ENCODE data around the gene CLCN3.

CLCN3 gene

DNA sequence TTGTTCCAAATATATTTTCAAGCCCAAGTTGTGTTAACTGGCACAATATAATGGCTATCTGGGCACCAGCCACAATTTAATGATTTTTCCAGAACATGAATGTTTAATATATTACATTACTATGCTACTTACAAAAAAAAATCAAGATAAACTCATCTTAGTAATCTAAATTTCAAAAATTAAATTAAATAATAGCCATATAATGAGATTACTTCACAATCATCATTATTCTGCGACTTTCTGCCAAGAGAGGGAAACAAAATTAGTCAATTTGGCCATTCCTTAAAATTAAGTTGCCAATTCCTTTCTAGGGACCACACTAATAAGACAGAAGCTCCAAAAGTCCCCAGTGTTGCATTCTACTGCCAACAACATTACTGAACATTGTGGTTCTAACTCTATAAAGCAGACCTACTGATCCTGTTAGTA, 15.5 kb upstream of the CLCN3 start:
- H2AFZ ChIP-seq (ENCODE audit: low read length): no peak overlapping the region
- peak overlapping the region; percentile 4 for H3K9ac ChIP-seq (ENCODE audit: low read depth, low read length, poor library complexity, severe bottlenecking)
- H3K4me3 ChIP-seq (ENCODE audit: low read length, poor library complexity, severe bottlenecking): peak overlapping the region; percentile 29
- no peak for TF ChIP-seq EZH2phosphoT487 (IDR thresholded peaks at IDR 0.05; ENCODE audit: borderline replicate concordance)
- no peaks in the 10 kb centered on the region for H3F3A ChIP-seq (ENCODE audit: low read depth)
- H3K9me3 ChIP-seq (ENCODE audit: insufficient read depth, low read depth, low read length): no peaks in the 10 kb centered on the region
- H3K27me3 ChIP-seq (ENCODE audit: insufficient read depth, low read length, poor library complexity, severe bottlenecking): no peaks in the 10 kb centered on the region
- H3K36me3 ChIP-seq (ENCODE audit: insufficient read depth, low read length): peaks cover 11% of the 10 kb centered on the region
- H3K9me2 ChIP-seq (replicated peaks; ENCODE audit: low read depth, low read length): no peaks in the 10 kb centered on the region
- peaks cover 30% of the 10 kb centered on the region for H3K79me2 ChIP-seq (ENCODE audit: insufficient read depth, low read length)
- peak overlapping the region; percentile 58 for H3K4me2 ChIP-seq (ENCODE audit: low read depth, low read length, poor library complexity, severe bottlenecking)
- H4K20me1 ChIP-seq (ENCODE audit: insufficient read depth, low read length, poor library complexity, severe bottlenecking): peaks cover 9% of the 10 kb centered on the region
- H3K4me1 ChIP-seq (ENCODE audit: insufficient read depth, low read length, poor library complexity, severe bottlenecking): peaks cover 34% of the 10 kb centered on the region

GRCh38 chr4:169611157-169611556, 9.2 kb upstream of the CLCN3 start:
- no peaks in the 10 kb centered on the region for H3F3A ChIP-seq (ENCODE audit: low read depth)
- peaks cover 13% of the 10 kb centered on the region for H4K20me1 ChIP-seq (ENCODE audit: insufficient read depth, low read length, poor library complexity, severe bottlenecking)
- H3K79me2 ChIP-seq (ENCODE audit: insufficient read depth, low read length): peaks cover 42% of the 10 kb centered on the region
- H3K4me3 ChIP-seq (ENCODE audit: low read length, poor library complexity, severe bottlenecking): peak overlapping the region; percentile 94
- H3K36me3 ChIP-seq (ENCODE audit: insufficient read depth, low read length): no peaks in the 10 kb centered on the region
- H3K4me1 ChIP-seq (ENCODE audit: insufficient read depth, low read length, poor library complexity, severe bottlenecking): peaks cover 33% of the 10 kb centered on the region
- peak overlapping the region; percentile 80 for H3K9ac ChIP-seq (ENCODE audit: low read depth, low read length, poor library complexity, severe bottlenecking)
- H3K4me2 ChIP-seq (ENCODE audit: low read depth, low read length, poor library complexity, severe bottlenecking): peak overlapping the region; percentile 98
- H2AFZ ChIP-seq (ENCODE audit: low read length): no peak overlapping the region
- H3K9me3 ChIP-seq (ENCODE audit: insufficient read depth, low read depth, low read length): no peaks in the 10 kb centered on the region
- H3K9me2 ChIP-seq (replicated peaks; ENCODE audit: low read depth, low read length): no peaks in the 10 kb centered on the region
- TF ChIP-seq EZH2phosphoT487 (IDR thresholded peaks at IDR 0.05; ENCODE audit: borderline replicate concordance) (no peak), CTCF (conservative IDR thresholded peaks at IDR 0.05; ENCODE audit: low read length) (no peak)
- H3K27me3 ChIP-seq (ENCODE audit: insufficient read depth, low read length, poor library complexity, severe bottlenecking): no peaks in the 10 kb centered on the region

DNA sequence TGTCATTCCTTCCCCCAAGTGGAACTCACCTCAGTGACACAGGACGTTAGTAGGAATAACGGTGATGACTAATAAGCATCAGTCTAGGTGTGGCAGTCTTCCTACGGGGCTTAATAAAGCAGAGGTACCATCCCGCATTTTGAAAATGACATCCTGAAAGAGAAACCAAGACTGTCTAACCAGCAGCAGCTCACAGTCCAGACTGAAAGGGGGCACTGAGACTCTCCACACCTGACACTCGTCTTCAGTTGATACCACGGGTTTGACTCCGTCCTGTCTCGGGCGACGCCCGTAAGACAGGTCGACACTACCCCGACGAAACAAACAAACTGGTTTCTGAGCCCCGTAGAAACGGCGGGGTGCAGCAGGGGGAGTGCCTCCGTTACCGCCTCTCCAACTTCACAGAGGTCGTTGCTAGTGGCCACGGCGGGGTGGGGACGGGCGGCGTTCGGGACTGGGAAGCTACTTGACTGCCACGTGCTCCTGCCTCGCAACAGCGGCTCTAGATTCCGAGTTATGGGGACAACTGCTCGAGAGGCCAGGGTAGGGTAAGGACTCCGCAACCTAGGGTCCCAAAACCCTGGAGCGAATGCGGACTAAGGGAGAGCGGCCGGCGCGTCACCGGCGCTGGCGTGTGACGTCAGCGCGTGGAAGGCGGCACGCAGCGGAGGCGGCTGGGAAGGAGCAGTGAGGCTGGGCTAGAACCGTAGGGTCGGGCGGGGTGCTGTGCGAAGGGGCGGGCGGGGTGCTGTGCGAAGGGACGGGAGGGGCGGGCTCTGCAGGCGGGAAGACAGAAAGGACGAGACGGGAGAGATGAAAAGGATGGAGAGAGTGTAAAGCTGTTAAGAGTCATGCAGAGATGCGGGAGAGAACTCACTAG, 8.1 kb upstream of the CLCN3 start, which contains the start of gene NEK1:
TSS of gene NEK1 (minus strand) at position 593 of the 880 bp plus-strand sequence. CDS start 9,953 bp downstream, outside the sequence.
- H3K4me1 ChIP-seq (ENCODE audit: insufficient read depth, low read length, poor library complexity, severe bottlenecking): peaks cover 24% of the 10 kb centered on the region
- peaks cover 13% of the 10 kb centered on the region for H4K20me1 ChIP-seq (ENCODE audit: insufficient read depth, low read length, poor library complexity, severe bottlenecking)
- H3K4me2 ChIP-seq (ENCODE audit: low read depth, low read length, poor library complexity, severe bottlenecking): peak within 1 kb of the TSS; percentile 98
- peak within 1 kb of the TSS; percentile 94 for H3K4me3 ChIP-seq (ENCODE audit: low read length, poor library complexity, severe bottlenecking)
- no peaks in the 10 kb centered on the region for H3F3A ChIP-seq (ENCODE audit: low read depth)
- H3K36me3 ChIP-seq (ENCODE audit: insufficient read depth, low read length): no peaks in the 10 kb centered on the region
- H3K9ac ChIP-seq (ENCODE audit: low read depth, low read length, poor library complexity, severe bottlenecking): peak within 1 kb of the TSS; percentile 80
- H3K27me3 ChIP-seq (ENCODE audit: insufficient read depth, low read length, poor library complexity, severe bottlenecking): no peaks in the 10 kb centered on the region
- H3K79me2 ChIP-seq (ENCODE audit: insufficient read depth, low read length): peaks cover 34% of the 10 kb centered on the region
- H2AFZ ChIP-seq (ENCODE audit: low read length): peak within 1 kb of the TSS; percentile 98
- H3K9me3 ChIP-seq (ENCODE audit: insufficient read depth, low read depth, low read length): no peaks in the 10 kb centered on the region
- TF ChIP-seq EZH2phosphoT487 (IDR thresholded peaks at IDR 0.05; ENCODE audit: borderline replicate concordance) (no peak), CTCF (conservative IDR thresholded peaks at IDR 0.05; ENCODE audit: low read length) (no peak)
- H3K9me2 ChIP-seq (replicated peaks; ENCODE audit: low read depth, low read length): no peaks in the 10 kb centered on the region

Data from Loucy (cell line).